Measurements from ENCODE around the gene CLDN11.
A peak's percentile ranks its signal among the peaks of the same experiment; 100 is the strongest.

Gene CLDN11

GRCh38 chr3:170387950-170388349, 30.7 kb upstream of the CLDN11 start:
- no peak overlapping the region for H3K27ac ChIP-seq
- H3K4me3 ChIP-seq (ENCODE audit: low read depth, low read length): no peak overlapping the region
- no peak for TF ChIP-seq CTCF (IDR thresholded peaks at IDR 0.05; ENCODE audit: low read depth, low read length)
- no peaks in the 10 kb centered on the region for H3K27me3 ChIP-seq (ENCODE audit: insufficient read depth, low read depth, severe bottlenecking)
- DNase-seq: no peak
- no peaks in the 10 kb centered on the region for H3K9me3 ChIP-seq (ENCODE audit: severe bottlenecking)
- H3K36me3 ChIP-seq: peaks cover 78% of the 10 kb centered on the region

- Histone ChIP-seq H3K27ac (no peak overlapping the region), H3K27me3 (ENCODE audit: insufficient read depth, low read depth, severe bottlenecking) (no peaks in the 10 kb centered on the region), H3K36me3 (peaks cover 66% of the 10 kb centered on the region), H3K9me3 (ENCODE audit: severe bottlenecking) (no peaks in the 10 kb centered on the region), H3K4me3 (ENCODE audit: low read depth, low read length) (no peak overlapping the region)
- TF ChIP-seq CTCF (IDR thresholded peaks at IDR 0.05; ENCODE audit: low read depth, low read length): no peak
- no peak for DNase-seq
Measured at GRCh38 chr3:170391108-170391507, 27.6 kb upstream of the CLDN11 start.

- H3K9me3 ChIP-seq (ENCODE audit: severe bottlenecking): no peaks in the 10 kb centered on the region
- DNase-seq: no peak
- H3K27me3 ChIP-seq (ENCODE audit: insufficient read depth, low read depth, severe bottlenecking): no peaks in the 10 kb centered on the region
- TF ChIP-seq CTCF (IDR thresholded peaks at IDR 0.05; ENCODE audit: low read depth, low read length): no peak
- no peak overlapping the region for H3K27ac ChIP-seq
- H3K36me3 ChIP-seq: peaks cover 22% of the 10 kb centered on the region
- no peak overlapping the region for H3K4me3 ChIP-seq (ENCODE audit: low read depth, low read length)
Measured at GRCh38 chr3:170397685-170398084, 21.0 kb upstream of the CLDN11 start.

GRCh38 chr3:170405101-170405500, 13.6 kb upstream of the CLDN11 start:
- H3K9me3 ChIP-seq (ENCODE audit: severe bottlenecking): no peaks in the 10 kb centered on the region
- H3K27ac ChIP-seq: no peak overlapping the region
- H3K36me3 ChIP-seq: no peaks in the 10 kb centered on the region
- TF ChIP-seq CTCF (IDR thresholded peaks at IDR 0.05; ENCODE audit: low read depth, low read length): no peak
- no peak for DNase-seq
- H3K4me3 ChIP-seq (ENCODE audit: low read depth, low read length): no peak overlapping the region
- H3K27me3 ChIP-seq (ENCODE audit: insufficient read depth, low read depth, severe bottlenecking): no peaks in the 10 kb centered on the region

GRCh38 chr3:170410428-170411029, 8.1 kb upstream of the CLDN11 start:
- peak; percentile 28 for TF ChIP-seq CTCF (IDR thresholded peaks at IDR 0.05; ENCODE audit: low read depth, low read length)
- H3K27me3 ChIP-seq (ENCODE audit: insufficient read depth, low read depth, severe bottlenecking): no peaks in the 10 kb centered on the region
- H3K27ac ChIP-seq: no peak overlapping the region
- DNase-seq: no peak
- H3K4me3 ChIP-seq (ENCODE audit: low read depth, low read length): no peak overlapping the region
- no peaks in the 10 kb centered on the region for H3K9me3 ChIP-seq (ENCODE audit: severe bottlenecking)
- H3K36me3 ChIP-seq: no peaks in the 10 kb centered on the region

GRCh38 chr3:170413291-170413690, 5.4 kb upstream of the CLDN11 start:
- no peak for TF ChIP-seq CTCF (IDR thresholded peaks at IDR 0.05; ENCODE audit: low read depth, low read length)
- H3K4me3 ChIP-seq (ENCODE audit: low read depth, low read length): no peak overlapping the region
- no peak overlapping the region for H3K27ac ChIP-seq
- no peaks in the 10 kb centered on the region for H3K9me3 ChIP-seq (ENCODE audit: severe bottlenecking)
- DNase-seq: no peak
- no peaks in the 10 kb centered on the region for H3K36me3 ChIP-seq
- no peaks in the 10 kb centered on the region for H3K27me3 ChIP-seq (ENCODE audit: insufficient read depth, low read depth, severe bottlenecking)
